GM18502 (cell line): ENCODE data around the gene PDCD1.
"Not testable (repeated sequence)": the region's sequence is repeated elsewhere in the genome, so short reads cannot be mapped to it uniquely, and the experiment has no call there.

Experiments
- ATAC-seq: cut with Tn5 transposase; IDR thresholded peaks from one replicate; pipeline ENCODE4 v1.9.1; 2021; ENCODE audit warnings: mild to moderate bottlenecking; ENCODE audit not compliant: unreplicated experiment, poor library complexity

Gene PDCD1

DNA sequence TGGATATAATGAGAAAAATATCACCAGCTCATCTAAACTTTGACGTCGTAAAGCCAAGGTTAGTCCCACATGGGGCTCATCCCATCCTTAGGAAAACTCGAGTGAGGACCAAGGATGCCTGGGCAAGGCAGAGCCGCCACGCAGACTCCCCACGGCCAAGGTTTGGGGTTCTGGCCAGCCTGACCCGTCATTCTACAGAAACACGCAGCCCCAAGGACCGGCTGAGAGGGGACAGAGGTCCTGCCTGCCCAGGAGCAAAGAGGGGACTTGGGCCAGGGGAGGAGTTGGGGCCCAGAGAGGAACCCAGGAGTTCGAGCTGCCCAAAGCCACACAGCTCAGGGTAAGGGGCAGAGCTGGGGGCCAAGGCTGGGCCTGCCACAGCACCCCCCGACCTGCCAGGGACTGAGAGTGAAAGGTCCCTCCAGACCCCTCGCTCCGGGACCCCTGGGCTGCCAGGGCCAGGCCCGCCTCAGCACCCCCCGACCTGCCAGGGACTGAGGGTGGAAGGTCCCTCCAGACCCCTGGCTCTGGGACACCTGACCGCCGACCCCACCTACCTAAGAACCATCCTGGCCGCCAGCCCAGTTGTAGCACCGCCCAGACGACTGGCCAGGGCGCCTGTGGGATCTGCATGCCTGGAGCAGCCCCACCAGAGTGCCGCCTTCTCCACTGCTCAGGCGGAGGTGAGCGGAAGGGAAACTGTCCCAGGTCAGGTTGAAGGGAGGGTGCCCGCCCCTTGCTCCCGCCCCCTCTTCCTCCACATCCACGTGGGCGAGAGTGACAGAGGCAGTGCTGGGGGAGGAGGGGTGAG is at the start of gene PDCD1:
PDCD1 (minus strand) TSS at position 689 of the 811 bp plus-strand sequence; CDS start at position 633, 56 bp downstream.
- no peak for ATAC-seq

DNA sequence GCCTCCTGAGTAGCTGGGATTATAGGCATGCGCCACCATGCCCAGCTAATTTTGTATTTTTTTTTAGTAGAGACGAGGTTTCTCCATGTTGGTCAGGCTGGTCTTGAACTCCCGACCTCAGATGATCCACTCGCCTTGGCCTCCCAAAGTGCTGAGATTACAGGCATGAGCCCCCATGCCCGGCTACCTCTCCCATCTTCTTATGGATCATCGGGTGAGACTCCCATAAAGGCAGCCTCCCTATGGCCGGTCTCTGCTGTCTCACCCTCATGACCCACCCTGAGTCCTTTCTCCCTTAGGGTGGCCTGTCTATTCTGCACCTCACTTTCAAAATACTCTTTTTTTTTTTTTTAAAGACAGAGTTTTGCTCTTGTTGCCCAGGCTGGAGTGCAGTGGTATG is 49.1 kb upstream of the PDCD1 start:
- ATAC-seq: not testable (repeated sequence)

DNA sequence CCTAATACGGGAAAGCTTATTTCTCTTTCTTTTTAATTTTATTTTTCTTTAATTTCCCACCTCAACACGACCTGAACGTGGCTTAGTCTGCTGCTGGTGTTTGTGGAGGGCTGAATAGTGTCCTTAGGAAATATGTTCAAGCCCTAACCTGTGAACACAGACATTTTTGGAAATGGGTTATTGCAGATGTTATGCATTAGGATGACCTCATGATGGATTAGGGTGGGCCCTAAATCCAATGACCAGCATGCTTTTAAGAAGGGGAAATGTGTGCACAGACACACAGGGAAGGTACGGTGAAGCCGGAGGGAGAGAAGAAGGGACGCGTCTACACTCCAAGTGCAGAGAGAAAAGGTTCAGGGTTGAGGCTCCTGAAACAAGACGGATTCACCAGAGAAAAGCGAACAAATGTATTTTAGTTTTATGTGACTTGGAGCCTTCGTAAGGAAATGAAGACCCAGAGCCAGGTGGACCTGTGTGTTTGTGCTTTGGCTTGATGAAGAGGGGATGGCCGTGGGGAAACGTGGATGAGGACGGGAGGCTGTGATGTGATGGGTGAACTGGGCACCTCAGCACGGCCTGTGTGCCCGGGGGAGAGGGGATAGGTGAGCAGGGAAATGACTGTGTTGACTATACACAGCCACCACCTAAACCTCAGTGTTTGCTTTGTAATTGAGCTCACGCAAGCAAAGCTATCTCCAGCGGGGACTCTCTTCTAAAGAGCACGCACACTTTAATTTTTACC is 48.3 kb upstream of the PDCD1 start:
- no peak for ATAC-seq

DNA sequence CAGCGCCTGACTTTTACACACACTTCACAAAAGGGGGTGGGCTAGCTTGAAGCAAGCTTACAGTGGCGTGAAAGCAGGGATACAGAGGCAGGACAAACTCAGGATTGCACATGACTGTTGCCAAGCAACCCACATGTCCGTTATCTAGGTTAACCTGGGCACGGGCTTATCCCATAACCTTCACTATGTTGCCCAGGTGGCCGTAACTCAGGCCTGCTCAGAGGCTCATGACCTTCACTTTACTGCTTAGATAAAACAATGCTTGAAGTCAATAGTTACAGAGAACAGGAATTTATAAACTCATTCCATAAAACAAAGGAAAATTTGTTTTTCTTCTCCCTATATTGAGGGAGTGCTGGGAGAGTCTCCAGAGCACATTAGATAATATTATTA is 47.7 kb upstream of the PDCD1 start:
- not testable (repeated sequence) for ATAC-seq

DNA sequence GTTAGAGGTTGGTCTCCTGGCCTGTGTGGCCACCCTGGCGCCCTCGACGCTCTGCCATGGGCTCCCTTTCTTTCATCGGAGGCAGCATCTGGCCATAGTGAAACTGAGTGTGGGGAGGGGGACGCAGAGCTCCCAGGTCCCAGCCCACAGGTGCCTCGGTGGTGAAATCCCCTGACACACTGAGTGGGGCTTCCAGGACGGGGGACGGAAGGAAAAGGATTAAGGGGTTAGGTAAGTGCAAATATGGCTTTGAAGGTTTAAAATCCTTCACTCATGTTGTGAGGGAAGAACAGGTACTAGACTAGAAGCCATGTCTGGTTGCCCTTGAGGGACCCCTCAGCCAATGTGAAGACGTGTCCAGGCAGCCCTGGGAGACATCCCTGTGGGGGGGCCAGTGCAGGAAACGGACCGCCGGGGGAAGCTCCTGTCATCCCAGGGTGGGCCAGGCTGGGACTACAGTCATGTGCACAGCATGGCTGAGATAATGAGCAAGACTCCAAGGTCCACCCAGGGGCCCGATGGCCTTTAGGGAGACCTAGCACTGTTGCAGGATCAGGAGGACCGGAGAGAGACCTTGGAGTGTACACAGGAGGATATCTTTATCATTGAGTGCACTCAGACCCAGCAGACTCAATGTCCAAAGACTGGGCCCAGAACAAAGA is 47.2 kb upstream of the PDCD1 start:
- ATAC-seq: no peak

DNA sequence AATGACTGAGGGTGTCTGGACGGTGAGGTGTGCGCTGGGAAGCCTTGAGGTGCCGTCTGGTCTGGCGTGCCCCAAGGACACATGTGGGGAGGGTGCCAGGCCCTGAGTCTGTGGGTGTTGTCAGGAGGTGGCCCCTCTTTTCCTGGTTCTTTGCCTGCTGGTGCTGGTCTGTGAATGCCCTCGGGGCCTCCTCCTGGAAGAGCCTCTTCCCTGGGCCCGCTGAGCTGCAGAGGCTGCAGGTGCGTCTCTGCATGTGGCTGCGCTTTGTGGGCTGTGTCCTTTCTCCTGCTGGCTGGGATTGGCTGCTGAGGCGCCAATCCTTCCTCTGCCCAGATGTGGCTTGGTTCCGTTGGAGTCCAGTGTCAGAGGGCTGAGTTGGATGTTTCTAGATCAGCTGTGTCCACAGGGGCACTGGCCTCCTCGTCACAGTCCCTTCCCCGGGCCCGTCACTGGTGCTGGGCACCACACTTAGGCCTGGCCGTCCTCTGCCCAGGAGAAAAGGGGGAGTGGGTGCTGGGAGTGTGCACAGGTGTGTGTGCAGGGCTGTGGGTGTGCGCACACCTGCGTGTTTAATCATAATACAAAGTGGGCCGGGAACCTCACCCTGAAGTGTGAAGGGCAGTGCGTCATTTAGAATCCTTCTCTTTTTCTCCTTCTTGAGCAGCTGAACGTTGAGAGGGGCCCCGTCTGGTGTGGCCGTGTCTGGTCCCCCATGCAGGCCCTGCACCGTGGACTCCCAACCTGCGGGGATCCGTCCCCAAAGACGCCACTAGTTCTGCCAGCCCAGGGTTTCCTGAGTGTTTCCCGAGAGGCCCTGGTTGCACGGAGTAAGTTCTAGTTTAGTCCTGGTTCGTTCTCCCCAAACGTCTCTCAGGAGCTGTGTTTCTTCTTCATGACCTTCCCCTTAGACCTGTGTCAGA is 46.4 kb upstream of the PDCD1 start:
- no peak for ATAC-seq

DNA sequence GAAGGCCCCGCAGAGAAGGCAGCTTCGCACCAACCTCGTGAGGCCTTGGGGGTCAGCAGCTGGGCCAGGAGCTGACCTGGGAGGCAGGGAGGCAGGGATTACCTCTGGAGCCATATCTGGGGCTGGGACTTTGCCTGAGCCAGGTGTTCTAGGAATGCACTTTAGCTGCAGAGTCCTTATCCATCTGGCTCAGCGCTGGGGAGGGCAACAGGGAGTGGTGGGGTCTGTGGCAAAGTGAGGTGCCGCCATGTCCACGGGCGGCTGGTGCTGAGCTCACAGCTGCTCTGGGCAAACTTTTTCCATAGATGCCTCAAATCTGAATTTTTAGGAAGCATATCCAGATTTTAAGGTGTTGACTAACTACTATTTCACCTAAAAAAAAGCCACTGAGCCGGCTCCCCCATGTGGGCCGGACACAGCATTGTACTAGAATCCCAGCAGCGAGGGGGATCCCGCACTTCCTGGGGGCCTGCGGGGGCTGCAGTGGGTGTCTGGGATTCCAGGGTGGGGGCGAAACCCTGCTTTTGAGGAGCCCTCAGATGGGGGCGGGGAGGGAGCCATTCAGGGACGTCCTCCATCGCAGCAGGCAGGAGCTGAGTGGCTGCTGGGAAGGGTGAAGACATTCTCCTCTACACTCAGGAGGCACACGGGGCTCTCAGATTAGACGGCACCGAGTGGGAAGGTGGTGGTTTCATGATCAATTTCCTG is 45.5 kb upstream of the PDCD1 start:
- no peak for ATAC-seq

DNA sequence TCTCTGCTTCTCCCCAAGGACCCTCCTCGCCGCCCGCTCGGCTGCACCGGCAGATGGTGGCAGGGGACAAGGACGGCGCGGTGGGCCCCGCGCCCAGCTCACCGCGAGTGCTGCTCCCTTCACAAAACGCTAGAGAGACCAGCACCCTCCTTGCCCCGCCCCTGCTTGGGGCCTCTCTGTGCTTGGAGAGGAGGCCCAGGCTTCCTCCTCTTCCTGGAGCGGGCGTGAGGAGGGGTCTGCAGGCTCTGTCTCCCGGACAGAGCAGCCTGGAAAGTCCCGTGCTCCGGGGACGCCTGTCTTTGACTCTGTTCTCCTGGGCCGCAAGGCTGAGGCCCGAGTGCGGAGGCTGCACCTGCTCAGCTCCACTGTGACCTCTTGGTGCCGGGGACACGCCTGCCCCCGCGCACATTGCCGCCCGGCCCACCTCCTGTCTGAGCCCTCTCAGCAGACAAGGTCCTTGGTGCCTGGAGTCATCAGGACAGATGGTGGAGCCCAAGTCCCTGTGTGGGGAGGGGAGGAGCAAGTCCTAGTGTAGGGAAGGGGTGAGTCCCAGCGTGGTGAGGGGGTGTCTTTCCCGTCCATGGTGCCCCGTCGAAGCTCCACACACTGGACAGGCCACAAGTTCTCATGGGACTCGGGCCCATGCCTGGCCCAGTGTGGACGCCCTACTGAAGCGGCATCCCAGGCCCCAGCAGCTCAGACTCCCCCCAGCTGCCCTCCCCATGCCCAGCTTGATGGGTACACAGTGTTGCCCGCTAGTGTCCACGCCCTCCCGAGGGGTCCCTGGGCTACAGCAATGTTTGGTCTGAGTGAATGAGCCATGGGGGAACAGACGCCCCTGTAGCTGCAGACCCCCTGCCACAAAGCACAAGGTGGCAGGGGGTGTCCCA is 44.7 kb upstream of the PDCD1 start:
- ATAC-seq: no peak

DNA sequence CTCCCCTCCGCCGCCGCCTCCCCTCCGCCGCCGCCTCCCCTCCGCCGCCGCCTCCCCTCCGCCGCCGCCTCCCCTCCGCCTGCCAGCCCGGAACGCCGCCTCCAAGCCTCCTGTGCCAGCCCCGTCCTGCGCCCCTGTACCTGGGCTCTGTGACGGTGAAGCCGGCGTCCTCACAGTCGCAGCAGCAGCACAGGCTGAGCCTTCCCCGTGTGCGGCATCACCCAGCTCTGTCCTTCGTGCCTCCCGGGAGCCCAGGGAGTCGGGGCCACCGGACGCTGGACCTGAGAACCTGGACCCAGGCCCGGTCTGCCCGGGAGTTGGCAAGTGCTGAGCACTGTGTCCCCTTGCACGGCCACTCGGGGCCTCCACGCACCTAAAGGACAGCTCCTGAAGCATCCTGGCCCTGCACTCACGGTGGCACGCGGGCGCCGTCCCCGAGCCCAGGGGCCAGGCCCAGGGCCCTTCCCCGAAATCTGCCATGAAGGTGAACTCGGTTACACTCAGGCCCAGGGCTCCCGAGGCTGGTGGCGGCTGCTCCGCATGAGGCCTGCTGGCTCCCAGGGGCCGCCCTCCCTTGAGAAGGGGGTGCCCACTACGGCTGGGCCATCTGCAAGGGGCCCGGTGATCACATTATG is 43.8 kb upstream of the PDCD1 start:
- no peak for ATAC-seq

DNA sequence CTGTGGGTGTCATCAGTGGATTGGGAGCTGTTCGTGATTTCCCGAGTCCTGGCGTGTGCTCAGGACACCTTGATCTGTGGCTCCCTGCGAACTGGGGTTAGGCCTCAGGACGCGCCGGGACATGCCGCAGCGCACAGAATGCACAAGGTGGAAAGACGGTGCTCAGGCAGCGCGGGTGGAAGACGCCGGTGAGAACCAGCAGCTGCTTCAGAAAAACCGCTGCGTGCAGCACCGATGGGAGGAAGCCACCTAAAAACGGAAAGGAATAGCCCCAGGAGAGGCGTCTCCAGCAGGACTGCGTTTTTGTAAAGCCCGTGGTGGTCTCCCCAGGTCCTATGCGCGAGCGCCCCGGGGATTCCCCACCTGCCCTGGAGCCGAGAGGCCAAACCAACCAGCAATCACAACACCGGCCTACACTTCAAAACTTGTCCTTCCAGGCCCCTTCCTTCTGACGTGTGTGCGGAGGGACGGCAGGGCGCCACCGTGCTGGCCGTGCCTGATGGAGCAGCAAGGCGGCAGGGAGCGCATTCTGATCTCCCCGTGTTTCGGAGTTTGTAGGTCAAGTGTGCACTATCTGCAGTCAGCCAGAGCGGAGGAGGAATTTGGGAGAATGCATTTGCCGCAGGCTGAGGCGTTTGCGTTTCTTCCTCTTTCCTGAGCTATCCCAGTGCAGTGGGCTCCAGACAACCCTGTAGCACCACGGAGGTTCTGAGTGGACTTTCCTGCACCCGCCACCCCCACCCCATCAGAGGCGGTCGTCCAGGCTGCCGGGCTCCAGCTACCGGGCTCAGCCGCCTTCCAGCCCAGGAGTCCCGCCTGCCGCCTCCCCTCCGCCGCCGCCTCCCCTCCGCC is 43.0 kb upstream of the PDCD1 start:
- no peak for ATAC-seq

DNA sequence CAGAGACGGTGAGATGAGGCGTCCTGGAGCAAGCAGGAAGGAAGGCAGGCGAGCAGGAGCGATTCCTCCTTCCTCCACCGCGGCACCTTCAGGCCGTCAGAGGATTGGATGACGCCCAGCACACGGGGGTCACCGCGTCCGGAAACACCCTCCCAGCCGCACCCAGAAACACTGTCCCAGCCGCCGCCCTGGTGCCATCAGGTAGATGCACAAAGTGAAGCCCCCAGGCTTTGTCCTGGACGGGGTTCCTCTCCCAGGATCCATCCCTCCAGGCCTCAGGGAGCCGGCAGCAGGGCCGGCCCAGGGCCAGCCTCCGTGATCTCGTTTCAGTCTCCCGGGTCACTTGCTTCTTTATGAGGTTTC is 42.3 kb upstream of the PDCD1 start:
- no peak for ATAC-seq

DNA sequence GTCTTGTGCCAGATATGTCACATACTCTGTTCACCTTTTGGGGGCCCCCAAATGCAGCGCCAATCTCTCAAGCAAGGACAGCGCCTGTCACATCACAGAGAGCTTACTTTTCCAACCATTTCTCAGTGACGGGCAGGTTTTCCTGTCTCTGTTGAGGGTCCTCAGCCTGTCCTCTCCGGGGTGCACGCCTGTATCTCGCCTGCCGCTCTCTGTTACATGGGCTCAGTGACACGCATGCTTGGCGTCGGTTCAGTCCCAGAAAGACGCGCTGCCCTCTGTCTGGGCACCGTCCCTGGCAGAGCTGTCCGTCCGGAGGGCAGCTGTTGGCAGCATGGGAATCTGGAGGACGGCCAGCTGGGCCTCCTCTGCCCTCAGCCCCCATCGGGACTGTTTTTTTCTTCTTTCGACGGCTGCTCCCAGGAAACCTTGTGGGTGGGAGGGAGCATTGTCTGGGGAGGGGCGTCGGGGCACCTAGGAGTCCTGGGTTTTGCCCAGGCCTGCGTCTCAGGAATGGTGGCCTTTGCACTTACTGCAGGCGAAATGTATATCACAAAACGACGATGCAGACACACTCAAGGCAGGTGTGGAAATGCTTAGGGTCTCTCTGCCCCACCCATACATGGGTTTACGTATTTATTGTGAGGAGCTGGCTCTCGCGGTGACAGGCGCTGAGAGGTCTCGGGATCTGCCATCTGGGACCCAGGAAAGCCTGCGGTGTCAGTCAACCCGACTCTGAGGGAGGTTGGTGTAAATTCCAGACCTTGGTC is 41.7 kb upstream of the PDCD1 start:
- ATAC-seq: no peak

DNA sequence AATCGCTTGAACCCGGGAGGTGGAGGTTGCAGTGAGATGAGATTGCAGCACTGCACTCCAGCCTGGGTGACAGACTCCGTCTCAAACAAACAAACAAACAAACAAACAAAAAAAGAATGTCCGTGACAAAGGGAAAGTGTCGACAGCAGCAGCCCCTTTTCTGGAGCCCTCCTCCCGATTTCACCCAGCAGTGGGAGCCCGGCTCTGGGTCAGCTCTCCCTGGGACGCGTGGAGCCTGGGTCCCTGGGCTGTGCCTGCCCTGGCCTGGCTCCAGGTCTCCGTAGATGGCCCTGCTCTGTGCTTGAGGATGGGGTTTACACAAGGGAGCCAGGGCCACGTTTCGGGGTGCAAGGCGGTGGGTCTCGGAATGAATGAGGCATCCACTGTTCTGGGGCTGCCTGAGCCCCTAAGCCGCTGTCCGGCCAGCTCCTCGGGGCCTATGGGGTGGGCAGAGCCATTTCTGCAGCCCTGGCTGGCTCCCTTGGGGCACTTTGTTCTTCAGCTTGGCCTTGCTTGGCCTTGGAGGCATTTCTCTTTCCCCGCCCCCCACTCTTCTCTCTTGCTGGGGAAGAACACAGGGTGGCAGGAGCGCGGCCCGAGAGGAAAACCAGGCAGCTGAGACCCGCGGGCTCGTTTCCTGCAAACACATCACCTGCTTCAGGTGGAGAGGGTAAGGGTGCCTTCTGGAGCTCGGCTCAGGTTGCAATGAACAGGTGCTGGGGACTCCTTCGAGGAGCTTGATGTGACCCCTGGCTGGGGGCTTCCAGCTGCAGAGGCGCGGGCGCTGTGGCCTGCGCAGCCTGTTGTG is 40.0 kb upstream of the PDCD1 start:
- no peak for ATAC-seq

DNA sequence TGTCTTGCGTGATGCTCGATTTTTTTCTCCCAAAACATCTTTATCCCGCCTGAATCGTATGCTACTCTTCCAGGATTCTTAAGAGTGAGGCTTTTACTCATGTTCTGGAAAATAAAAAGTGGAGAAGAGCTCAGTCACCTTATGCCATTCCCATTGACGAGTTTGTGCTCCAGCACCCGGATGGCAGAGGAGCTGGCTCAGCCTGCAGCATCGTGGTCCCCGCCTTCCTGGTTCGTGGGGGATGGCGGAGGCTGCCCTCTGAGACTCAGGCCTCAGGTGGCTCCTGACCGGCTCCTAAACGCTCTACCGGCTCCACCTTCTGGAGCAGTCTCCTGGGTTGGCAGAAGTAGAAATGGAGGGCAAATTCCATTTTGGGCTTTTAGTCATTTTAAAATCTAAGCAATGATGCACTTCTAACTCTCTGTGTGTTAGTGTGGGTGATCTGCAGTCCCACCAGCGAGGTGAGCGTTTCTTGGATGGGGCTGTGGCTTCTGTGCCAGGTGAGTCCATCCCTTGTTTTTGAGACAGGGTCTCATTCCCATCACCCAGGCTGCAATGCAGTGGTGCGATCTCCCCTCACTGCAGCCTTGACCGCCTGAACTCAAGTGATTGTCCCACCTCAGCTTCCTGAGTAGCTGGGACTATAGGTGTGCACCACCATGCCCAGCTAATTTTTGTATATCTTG is 38.7 kb upstream of the PDCD1 start:
- ATAC-seq: no peak

DNA sequence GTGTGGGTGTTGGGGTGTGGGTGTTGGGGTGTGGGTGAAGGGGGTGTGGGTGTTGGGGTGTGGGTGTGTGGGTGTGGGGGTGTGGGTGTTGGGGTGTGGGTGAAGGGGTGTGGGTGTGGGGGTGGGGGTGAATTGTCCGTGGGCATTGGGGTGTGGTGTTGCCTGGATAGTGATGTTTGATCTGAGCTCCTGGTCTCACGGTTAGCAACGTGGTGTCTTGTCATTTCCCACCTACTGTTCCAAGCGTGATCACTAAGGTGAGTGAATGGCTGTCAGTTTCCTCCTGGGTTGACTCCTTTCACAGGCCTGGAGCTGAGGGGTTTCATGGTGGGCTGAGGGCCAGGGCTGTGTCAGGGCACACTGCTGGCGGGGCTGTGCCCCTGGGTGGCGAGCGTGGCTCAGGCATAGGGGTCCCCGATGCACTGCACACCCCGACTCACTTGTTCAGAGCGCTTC is 38.1 kb upstream of the PDCD1 start:
- no peak for ATAC-seq
